Activated T-cell treated with anti-CD3 and anti-CD28 coated beads for 1 hour (primary cell): ENCODE results near the gene RAB38.

Source experiments
- DNase-seq: peaks from one replicate; pipeline ENCODE4 v3.0.0-alpha.2; 2020; ENCODE audit warnings: low read depth

Gene RAB38

DNA sequence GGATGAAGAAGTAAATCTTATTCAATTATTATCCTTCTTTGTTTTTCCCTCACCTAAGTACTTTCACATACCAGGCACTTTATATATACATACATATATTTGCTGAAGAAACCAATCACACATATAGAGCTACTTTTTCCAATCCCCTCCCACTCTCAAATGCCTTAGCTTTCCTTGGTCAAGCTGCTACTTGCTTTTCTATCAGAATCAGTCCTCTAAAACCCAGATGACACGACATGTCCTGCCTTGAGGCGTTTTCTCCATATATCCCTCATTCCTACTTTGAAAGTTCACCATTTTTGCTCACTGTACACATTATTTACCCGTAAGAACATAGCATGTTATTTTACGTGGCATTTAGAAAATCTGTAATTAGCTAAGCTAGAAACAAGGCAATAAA, 5.4 kb downstream of the RAB38 start:
- no peak for DNase-seq

DNA sequence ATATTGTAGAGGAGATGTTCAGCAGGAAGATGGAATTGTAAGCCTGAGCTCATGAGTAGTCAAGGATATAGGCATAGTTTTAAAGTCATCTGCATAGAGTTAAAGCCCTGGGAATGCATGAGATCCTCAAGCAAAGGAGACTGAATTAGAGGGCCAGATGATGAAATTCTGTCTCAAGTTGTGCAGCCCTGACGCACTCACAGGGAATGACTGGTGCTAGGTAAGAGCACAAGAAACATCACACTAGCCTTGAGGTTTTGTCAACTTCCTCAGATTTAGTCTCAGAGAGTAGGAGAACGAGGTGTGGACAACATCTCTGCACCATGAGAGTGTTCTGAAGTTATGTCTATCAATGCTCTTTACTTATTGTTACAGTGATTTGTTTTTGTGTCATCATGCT, 5.8 kb downstream of the RAB38 start:
- DNase-seq = no peak

DNA sequence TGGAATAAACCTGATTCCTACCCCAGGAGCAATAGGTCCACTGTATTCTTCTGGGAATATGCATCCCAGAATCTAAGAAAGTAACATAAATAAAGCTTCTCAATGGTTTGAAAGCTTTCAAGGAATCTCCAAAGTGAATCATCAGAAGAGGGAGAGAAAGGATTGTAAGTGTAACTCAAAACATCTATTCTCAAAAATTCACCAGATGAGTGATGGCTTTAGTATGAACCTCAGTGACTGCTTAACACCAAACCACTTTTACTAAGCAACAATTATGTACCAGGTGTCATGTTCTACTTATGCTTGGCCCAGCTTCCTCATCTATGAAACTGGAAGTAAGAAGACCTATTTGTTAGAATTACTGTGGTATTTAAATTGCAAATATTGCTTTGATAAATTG, 7.4 kb downstream of the RAB38 start:
- no peak for DNase-seq

DNA sequence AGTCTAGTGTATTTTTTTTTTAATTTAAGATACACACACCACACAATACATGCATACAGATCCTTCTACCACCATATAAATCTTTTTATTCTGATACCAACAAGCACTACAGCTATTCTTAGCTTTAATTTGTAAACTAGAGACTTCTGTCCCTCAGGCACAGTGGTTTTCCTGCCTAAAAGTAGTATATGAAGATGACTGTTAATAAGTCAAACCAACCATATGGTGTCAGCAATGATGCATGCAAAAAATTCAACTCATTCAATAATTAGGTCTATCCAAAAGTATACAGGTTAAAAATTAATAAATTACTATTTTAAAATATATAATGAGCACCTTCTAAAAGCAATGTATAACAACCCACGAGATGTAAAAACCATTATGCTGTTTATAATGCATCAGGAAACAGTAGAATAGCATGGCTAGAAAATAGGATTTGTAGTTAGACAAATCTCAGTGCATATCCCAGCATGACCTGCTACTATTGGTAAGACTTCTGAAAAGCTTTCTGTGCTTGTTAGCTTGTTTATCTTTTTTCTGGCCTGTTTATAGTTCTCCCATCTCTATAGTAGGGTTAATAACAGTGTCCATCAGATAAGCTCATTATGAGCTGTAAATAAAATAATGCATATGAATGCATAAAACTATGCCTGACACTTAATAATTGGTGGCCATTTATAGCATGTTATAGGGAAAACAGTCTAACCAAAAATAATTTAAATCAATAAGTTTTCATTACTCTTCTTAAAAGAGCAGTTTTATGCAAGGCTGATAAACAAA, 10.2 kb downstream of the RAB38 start:
- DNase-seq = no peak

DNA sequence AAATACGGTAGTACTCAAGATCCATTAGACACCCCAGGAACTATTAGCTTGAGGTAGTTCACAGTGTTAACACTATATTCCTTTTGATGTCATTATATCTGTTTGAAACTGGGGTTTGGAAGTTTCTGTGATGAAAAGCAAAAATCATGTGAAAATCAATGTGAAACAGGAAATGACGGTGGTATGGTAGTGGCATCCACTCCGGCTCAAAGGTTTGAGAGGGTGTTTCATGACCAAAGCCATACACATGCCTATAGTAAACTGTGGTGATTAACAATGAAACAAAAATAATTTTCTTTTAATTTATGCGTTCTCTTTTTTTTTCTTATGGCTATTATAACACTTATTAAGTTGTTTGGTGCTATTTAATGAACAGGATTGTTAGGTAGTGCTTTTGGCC, 10.9 kb downstream of the RAB38 start:
- no peak for DNase-seq

DNA sequence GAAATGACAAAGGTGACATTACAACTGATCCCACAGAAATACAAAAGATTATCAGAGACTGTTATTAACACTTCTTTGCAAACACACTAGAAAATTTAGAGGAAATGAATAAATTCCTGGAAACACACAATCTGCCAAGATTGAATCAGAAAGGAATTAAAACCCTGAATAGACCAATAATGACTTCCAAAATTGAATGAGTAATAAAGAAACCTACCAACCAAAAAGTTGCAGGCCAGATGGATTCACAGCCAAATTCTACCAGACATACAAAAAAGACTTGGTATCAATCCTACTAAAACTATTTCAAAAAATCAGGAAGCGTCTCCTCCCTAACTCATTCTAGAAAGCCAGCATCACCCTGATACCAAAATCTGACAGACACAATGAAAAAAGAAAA, 17.2 kb downstream of the RAB38 start:
- DNase-seq = no peak

DNA sequence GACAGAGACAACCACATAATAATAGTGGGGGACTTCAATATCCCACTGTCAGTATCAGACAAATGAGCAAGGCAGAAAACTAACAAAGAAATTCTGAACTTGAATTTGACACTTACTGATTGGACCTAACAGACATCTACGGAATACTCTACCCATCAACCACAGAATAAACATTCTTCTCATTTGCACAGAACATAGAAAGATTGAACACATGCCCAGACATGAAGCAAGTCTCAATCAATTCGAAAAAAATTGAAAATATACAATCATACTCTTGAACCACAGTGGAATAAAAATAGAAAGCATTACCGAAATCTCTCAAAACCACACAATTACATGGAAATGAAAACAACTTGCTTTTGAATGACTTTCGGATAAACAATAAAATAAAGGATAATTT, 17.9 kb downstream of the RAB38 start:
- DNase-seq = no peak

DNA sequence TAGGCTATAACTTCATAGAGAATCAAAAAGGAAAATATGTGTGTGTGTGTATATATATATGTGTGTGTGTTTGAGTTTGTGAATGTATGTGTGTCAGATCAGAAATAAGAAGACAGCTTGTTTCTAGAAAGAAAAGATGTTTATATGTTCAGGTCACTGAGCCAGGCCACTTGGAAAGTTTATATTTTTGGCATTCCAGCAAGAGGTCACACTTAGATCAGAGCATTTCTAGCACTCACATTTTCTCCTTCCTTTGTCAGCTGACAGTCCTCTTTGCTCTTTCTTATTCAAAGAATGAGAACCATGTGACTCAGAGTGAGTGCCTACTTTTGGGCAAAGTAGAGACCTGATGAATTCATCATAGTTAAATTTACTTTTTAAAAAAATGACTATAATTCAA, 22.9 kb downstream of the RAB38 start:
- DNase-seq = no peak

DNA sequence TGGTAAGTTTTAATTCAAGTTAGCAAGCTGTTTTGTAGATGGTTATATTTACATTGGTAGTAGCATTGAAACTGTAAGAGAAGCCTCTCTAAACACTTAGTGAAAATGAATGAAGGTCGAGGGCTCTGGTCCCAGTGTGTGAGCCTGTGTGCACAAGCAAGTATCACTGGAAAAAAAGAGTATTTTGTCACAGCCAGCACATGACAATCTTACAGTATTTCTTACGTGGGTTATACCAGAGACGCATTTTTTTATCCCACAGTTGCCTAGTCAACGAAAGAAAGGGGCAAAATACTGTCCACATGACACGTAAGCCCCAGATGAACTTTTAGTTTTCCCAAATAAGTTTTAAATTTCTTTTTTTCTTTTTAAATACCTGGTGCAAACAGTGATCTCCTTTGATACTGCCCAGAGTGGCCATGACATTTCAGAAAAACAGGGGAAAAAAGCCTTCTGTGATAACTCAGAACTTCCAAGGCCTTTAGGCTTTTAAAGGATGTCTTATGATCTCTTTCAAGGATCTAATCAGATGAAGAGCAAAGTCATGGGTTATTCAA, 23.5 kb downstream of the RAB38 start:
- DNase-seq = no peak

DNA sequence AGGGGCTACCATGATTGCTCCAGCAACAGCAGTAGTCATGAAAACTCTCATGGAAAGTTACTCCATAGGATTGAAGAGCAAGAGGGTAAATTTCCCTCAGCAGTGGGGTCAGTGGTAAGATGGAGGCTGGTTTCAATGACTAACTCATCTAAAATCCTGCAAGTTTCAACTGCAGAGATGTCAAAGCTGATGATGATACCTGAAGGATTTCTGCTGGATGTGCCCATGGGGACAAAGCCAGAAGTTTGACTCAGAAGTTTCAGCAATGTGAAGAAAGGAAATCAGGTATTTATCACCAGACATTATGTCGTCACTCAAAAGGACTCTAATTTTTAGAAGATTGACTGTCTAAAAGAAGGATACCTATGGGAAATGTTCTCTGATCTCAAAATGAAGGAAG, 29.1 kb downstream of the RAB38 start:
- DNase-seq = no peak

DNA sequence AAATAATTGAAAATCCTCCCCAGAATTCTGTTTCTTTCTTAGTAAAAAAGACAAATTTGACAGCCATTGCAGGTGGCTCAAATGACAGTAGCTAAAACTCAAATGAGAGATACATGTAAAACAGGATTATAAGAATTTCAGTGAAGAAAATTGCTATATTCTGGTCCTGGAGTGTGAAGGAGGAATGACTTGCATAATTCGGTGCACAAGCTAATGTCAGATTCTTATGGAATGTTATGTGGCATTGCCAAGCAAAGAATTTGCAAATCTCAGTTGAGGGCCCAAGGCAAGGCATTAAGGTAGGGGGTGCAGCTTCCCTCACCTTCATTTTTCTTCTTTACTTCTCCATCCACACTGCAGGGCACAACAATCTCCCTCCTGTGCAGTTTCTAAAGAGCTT, 35.4 kb downstream of the RAB38 start:
- no peak for DNase-seq

DNA sequence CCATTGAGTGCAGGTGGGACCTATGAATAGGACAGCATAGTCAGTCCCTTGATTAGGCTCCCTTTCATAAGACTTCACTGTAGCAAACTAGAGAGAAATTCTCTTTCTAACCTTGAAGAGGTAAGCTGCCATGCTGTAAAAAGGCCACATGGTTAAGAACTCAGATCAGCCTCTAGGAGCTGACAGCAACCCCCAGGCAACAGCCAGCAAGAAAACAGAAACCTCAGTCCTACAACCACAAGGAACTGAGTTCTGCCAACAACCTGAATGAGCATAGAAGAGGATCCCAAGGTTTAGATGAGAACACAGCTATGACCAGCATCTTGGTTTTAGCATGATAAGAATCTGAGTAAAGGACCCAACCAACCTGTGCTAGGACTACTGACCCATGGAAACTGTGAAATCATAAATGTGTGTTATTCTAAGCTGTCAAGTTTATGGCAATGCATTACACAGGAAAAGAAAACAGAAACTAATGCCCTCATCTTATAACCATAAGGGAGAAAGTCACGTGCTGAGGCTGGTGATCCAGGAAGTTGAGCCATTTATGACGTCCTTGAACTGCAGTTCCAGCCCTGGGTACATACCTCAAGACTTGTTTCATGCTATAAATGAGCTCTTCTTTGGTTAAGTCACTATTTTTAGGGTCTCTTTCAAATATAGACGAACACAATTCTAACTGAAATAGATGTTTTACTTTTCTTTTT, 43.3 kb downstream of the RAB38 start:
- no peak for DNase-seq

DNA sequence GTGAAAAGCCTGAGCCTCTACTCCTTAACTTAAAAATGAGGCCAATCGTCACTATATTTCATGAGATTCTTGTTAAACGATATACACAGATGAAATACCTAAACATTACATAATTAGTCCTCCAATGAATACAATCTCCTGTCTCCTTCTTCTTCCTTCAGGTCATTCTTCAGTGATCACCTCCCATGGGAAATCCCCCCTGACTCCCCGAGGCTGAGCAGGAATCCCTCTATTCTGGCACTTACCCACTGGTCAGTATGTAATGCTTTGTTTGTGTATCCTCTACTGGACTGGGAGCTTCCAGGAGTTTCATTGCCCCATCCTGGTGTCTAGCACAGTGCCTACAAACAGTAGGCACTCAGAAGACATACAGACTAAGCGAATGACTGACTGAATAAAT, 52.3 kb downstream of the RAB38 start:
- no peak for DNase-seq

DNA sequence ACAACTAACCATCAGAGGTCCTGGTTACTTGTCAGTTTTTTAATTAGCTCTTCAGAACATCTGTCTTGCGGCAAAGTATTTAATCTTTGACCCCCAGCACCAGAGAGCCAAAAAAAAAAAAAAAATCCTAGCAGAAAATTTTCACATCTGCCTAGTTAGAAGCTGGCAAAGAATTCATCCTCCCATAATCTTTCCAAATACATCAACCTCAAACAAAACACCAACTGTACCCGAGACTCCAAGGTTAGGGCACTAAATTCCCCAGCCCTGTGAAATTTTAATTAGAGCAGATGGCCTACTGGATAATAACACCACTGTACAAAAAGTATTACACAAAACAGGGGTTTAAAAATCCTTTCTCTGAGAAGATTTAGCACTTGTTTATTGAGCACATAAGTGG, 55.7 kb downstream of the RAB38 start:
- DNase-seq = no peak

DNA sequence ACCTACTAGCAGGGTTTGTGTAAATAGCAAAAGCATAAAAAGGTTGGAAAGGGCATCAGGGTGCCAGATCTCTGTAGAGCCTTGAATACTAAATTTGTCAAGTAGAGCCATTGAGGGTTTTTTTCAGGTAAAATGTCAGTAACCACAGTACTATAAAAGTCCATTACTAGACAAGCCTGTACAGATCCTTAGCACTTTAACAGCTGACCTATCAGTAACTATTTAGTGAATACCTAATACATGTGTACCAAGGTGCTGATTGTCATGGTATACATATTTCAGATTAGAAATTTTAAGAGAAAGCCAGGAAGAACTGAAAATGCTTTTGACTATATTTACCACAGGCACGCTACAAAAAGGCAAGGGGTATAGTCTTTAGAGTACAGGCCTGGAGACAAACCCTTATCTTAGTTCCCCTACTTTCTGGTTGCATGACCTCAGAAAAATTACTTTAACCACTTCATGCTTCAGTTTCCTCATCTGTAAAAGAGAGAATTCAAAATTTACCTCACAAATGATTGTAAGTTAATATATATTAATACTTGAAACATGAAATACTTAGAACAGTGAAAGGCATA, 57.9 kb downstream of the RAB38 start:
- no peak for DNase-seq

DNA sequence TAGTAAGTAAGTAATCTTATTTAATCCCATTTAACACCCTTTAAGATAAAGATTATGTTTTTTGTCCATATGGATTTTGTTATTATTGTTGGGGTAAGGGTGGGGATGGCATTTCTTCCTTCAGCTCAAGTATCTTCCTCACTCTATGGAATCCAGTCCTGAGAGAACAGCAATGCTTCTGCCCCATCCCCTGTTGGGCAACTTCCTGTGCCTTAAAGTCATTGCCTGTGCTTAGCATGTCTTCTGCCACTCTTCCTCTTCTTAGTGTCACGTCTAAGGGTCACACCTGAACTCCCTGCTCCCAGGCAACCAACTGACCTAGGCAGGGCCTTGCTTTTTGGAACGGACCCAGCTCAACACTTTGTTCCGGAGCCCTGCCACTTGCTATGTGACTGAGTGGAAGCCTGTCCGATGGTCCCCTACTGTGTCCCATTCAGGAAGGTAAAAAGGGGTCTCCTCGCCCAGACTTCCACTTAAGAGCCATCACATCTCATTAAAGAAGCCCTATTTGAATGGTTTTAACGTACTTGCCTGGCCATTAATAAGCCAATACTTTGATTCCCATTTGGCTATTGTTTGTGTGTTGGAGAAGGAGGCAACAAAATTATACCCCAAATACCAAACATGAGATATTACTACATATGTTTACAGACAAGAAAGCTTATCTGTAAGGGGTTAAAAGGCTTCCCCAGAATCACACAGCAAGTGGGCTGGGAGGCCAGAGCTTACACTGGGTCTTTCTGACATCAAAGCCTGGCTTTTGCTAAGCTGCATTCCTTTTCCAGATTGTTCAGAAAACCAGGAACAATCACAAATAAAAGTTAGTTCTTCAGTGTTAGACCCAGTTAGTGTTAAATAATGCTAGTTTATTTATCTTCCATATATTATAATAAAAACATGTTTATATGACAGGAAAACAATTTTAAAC, 59.2 kb downstream of the RAB38 start:
- DNase-seq = no peak

DNA sequence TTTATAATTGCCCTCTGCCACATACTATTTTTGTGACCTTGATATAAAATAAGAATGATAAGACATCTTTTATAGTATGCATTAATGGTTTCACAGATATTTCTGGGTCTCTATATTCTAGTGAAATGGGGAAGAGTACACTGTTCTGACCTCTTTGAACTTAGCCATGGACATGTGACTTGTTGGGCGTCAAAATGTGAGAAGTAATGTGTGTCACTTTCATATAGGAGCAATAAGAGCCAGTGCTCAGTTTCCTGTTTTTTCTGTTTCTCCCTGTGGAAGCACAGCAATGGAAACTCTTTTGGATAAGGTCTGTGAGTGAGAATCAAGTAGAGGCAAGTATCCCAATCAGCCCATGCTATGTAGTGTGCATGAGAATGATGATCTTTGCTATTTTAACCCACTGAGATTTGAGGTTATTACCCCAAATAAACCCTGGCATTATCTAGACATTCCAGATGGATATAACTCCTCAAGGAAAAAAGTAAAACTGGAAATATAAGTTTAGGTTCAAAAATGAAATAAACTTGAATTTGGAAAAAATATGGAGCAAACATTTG, 60.7 kb downstream of the RAB38 start:
- no peak for DNase-seq

DNA sequence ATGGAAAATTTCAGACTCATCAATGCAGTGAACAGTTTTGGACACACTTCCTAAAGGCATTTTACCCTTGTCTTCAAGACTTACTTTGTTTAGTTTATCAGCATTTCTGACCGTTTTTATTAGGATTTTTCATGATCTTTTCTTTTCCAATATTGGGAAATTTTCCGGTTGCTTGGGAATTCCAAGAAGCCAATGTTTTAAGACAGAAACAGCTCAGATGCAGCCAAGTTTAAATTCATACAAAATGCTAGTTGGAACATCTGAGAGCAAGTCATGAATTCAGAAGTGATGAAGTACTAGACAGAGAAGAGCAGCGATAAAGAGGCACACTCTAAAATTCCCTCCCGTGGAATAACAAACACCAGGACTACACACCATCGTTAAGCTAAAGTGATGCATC, 68.6 kb downstream of the RAB38 start:
- DNase-seq = no peak

DNA sequence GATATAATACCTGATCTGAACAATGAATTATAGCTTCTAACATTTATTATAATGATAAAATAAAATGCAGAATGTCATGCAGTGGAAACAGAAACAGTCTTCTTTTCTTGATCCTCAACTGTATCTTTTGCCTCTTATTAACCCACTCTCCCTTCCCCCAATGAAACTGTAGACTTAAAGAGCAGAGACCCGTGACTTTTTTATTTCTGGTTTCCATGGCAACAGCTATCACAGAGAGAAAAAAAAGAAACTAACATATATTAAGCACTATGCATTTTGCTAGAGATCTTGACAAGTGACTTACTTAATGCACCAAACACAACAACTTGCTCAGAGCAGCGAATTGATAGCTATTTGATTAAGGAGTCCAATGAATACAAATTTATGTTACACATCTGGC, 69.3 kb downstream of the RAB38 start:
- DNase-seq = no peak

DNA sequence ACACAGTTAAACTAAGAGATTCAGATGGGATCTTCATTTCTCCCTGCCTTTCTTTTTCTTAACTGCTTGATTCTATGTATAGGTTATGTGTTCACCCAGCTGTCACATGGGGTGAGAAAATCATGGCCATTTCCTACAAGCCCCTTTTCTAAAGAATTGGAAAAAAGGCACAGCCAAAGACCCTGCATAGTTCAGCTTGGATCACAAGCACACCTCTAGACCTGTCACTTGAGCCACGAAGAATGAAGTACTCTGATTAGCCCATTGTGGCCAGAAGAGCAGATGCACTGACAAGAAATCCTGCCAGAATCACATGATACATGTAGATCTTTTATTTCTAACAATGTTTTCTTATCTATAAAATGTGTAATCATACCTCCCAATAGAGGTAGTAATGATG, 69.7 kb downstream of the RAB38 start:
- DNase-seq = no peak

DNA sequence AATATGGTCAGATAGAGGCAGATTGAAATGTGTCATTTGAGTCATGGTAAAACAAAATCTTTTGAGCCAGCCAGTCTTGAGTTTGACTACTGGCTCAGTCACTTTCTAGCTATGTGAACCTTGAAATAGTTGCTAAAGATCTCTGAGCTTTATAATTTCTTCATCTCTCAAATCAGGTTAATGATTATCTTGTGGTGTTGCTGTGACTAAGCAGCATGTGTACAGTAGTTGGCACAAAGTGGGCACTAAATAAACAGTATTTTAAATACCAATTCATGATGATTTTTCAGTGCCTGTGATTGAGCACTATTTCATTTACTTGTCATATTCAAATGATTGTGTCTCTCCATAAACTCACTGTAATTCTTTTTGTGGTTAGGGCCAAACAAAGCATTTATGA, 70.8 kb downstream of the RAB38 start:
- no peak for DNase-seq
